ENCODE measurements around the gene KRTAP10-6.

DNA sequence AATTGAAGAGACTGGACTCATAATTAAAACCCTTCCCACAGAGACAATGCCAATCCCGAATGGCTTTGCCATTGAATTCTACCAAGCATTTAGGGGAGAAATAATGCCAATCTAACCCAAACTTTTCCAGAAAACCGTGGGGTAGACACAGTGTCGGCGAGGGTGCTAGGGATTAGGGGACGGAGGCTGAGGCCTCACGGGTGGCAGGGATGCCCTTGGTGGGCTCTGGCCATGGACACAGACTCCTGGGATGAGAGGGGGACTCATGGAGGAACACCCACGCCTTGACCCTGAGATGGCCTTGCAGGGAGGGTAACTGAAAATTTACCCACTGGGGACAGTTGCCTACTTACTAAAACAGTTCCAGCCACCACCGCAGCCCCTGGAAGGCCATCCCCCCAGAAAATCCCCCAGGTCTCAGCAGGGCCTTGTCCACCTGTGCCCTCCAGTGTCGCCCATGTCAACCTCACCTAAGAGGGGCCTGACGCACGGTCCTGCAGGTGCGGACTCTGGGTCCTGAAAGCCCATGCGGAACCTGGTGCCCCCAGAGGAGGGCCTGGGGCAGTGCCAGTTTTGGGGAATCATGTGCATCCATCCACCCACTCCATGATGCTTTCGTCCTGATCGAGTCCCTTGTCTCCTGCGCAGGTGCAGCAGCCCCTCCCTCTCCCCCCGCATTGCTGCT is 13.8 kb downstream of the KRTAP10-6 start:
- no peak for TF ChIP-seq POLR2AphosphoS5 (IDR thresholded peaks at IDR 0.05; ENCODE audit: low read depth, low read length)
- TF ChIP-seq, protein P1, sequence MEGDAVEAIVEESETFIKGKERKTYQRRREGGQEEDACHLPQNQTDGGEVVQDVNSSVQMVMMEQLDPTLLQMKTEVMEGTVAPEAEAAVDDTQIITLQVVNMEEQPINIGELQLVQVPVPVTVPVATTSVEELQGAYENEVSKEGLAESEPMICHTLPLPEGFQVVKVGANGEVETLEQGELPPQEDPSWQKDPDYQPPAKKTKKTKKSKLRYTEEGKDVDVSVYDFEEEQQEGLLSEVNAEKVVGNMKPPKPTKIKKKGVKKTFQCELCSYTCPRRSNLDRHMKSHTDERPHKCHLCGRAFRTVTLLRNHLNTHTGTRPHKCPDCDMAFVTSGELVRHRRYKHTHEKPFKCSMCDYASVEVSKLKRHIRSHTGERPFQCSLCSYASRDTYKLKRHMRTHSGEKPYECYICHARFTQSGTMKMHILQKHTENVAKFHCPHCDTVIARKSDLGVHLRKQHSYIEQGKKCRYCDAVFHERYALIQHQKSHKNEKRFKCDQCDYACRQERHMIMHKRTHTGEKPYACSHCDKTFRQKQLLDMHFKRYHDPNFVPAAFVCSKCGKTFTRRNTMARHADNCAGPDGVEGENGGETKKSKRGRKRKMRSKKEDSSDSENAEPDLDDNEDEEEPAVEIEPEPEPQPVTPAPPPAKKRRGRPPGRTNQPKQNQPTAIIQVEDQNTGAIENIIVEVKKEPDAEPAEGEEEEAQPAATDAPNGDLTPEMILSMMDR (IDR thresholded peaks at IDR 0.05): no peak
- TF ChIP-seq FOXM1 (IDR thresholded peaks at IDR 0.05; ENCODE audit: low read depth): no peak
- TF ChIP-seq, protein P2, sequence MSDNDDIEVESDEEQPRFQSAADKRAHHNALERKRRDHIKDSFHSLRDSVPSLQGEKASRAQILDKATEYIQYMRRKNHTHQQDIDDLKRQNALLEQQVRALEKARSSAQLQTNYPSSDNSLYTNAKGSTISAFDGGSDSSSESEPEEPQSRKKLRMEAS (IDR thresholded peaks at IDR 0.05; ENCODE audit: low read depth): no peak
- no peak for TF ChIP-seq FOSL2 (IDR thresholded peaks at IDR 0.05; ENCODE audit: borderline replicate concordance, low read depth)
- TF ChIP-seq EP300 (IDR thresholded peaks at IDR 0.05; ENCODE audit: borderline replicate concordance in 1 of 2, low read depth in 1 of 2, low read length in 1 of 2): no peak
- TF ChIP-seq CHD2 (IDR thresholded peaks at IDR 0.05; ENCODE audit: low read length, partially characterized antibody): no peak
- TF ChIP-seq SIN3A (IDR thresholded peaks at IDR 0.05; ENCODE audit: borderline replicate concordance, low read depth, low read length): no peak
